ENCODE data around the gene BRD7.

- TF ChIP-seq EZH2 (IDR thresholded peaks at IDR 0.05; ENCODE audit: borderline replicate concordance, low read length): no peak
- TF ChIP-seq CTCF (conservative IDR thresholded peaks at IDR 0.05 in 1 of 2, IDR thresholded peaks at IDR 0.05 in 1 of 2; ENCODE audit: extremely low read depth in 1 of 2, insufficient read depth in 1 of 2, low read depth in 1 of 2, low read length in 2 of 2): no peak
Measured at GRCh38 chr16:50294955-50295354, 73.8 kb downstream of the BRD7 start.

All from mammary epithelial cell (primary cell).